ENCODE measurements around the gene GRK6. TPM values are rescaled to one million over a fixed set of nuclear protein-coding genes. Genes with fewer than 3 reads are reported as not detected.

GRK6 gene
- total RNA-seq, 2 experiments from 2014 or later: 186 to 192 TPM

DNA sequence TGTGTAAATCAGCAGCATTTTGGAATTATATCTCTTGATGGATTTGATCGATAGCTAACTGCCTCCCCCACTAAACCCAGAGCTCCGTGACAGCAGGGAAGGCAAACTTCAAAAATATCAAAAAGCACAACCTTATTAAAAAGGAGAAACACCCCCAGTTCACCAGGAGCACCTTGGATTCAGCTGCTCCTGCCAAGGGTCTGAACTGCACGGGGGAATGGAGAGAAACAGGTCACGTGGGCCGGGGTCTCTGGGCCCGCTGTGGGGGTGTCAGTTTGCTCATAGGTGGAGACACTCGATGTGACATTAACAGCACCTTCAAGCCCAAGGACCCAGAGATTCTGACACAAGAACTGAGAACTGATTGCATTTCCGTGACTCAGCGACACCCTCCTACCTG is 43.3 kb upstream of the GRK6 start:
- H3K4me1 Mint-ChIP-seq (ENCODE audit: low read depth): peaks cover 29% of the 10 kb centered on the region

DNA sequence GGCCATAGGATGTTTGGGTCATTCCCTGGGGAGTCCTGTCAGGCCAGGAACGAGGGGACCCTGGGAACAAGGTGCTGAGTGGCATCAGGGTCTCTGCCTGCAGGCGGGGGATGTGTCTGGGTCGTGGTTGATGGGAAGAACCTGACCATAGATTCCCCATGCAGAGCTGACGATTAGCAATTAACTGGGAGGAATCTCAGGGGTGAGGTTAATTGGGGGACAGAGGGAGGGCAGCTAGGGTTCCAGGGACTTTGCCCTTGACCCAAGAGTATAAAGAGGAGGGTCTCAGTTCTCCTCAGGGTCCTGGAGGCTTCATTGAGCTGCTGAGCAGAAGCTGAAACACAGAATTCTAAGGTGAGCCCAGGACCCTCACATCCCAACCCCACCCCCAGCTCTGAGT is 42.3 kb upstream of the GRK6 start, which contains the start of gene SLC34A1:
Gene SLC34A1 (plus strand): TSS at position 301 of the 400 bp plus-strand sequence. CDS start 1,308 bp downstream, outside the sequence.
- TF ChIP-seq CTCF (IDR thresholded peaks at IDR 0.05): no peak
- ChIA-PET CTCF (no interaction called here), POLR2A (interaction anchor here (1.0 to 2.1 kb wide), 2 partner anchors 15 to 20 kb away, joined by 3 to 5 read pairs; no protein-coding TSS in a partner anchor)
- Histone ChIP-seq H3K27ac (ENCODE audit: low read depth in 1 of 2, low read length in 2 of 2) (no peak within 1 kb of the TSS), H3K4me3 (ENCODE audit: low read length) (no peak within 1 kb of the TSS), H3K9me3 (ENCODE audit: control insufficient read depth in 1 of 2, insufficient read depth in 1 of 2, low read length in 2 of 2) (no peaks in the 10 kb centered on the region), H3K27me3 (ENCODE audit: control insufficient read depth in 1 of 2, insufficient read depth in 2 of 2, low read length in 2 of 2) (no peaks in the 10 kb centered on the region), H3K36me3 (ENCODE audit: insufficient read depth, low read length) (no peaks in the 10 kb centered on the region), H3K4me1 (ENCODE audit: insufficient read depth, low read length) (peaks cover 77% of the 10 kb centered on the region)
- Mint-ChIP-seq H3K4me1 (ENCODE audit: low read depth) (peaks cover 37% of the 10 kb centered on the region), H3K27me3 (no peaks in the 10 kb centered on the region), H3K9me3 (no peaks in the 10 kb centered on the region), H3K27ac (no peak within 1 kb of the TSS), H3K4me3 (no peak within 1 kb of the TSS), H3K36me3 (ENCODE audit: low read depth) (no peaks in the 10 kb centered on the region)
- DNase-seq: no peak
- intact Hi-C loops (cut with DNase I, micrococcal nuclease): no loop called here
- ATAC-seq (ENCODE audit: poor library complexity): no peak

More for the DNA sequence above, 43.3 kb upstream of the GRK6 start:
- no peaks in the 10 kb centered on the region for H3K36me3 ChIP-seq (ENCODE audit: insufficient read depth, low read length)
- H3K36me3 Mint-ChIP-seq (ENCODE audit: low read depth): no peaks in the 10 kb centered on the region
- H3K4me3 ChIP-seq (ENCODE audit: low read length): no peak overlapping the region
- H3K4me3 Mint-ChIP-seq: no peak overlapping the region
- no peaks in the 10 kb centered on the region for H3K27me3 Mint-ChIP-seq
- no peak for TF ChIP-seq CTCF (IDR thresholded peaks at IDR 0.05)
- no peaks in the 10 kb centered on the region for H3K9me3 ChIP-seq (ENCODE audit: control insufficient read depth in 1 of 2, insufficient read depth in 1 of 2, low read length in 2 of 2)
- no peak overlapping the region for H3K27ac Mint-ChIP-seq
- ChIA-PET CTCF (interaction anchor here (1.0 to 2.5 kb wide), 8 partner anchors 8 to 269 kb away, joined by 3 to 8 read pairs (median 4); no protein-coding TSS in a partner anchor), POLR2A (interaction anchor here (0.5 to 2.1 kb wide), 9 partner anchors 11 to 82 kb away, joined by 3 to 15 read pairs (median 4); partner anchors contain the start of genes GRK6, LMAN2 and RGS14)
- DNase-seq (no peak), ATAC-seq (ENCODE audit: poor library complexity) (no peak)
- H3K27ac ChIP-seq (ENCODE audit: low read depth in 1 of 2, low read length in 2 of 2): no peak overlapping the region
- intact Hi-C loops (cut with DNase I, micrococcal nuclease): no loop called here
- no peaks in the 10 kb centered on the region for H3K27me3 ChIP-seq (ENCODE audit: control insufficient read depth in 1 of 2, insufficient read depth in 2 of 2, low read length in 2 of 2)
- H3K9me3 Mint-ChIP-seq: no peaks in the 10 kb centered on the region
- H3K4me1 ChIP-seq (ENCODE audit: insufficient read depth, low read length): peaks cover 77% of the 10 kb centered on the region

GRCh38 chr5:177385720-177386119 is 40.8 kb upstream of the GRK6 start:
- no peaks in the 10 kb centered on the region for H3K36me3 ChIP-seq (ENCODE audit: insufficient read depth, low read length)
- ATAC-seq (ENCODE audit: poor library complexity) (no peak), DNase-seq (no peak)
- H3K27me3 ChIP-seq (ENCODE audit: control insufficient read depth in 1 of 2, insufficient read depth in 2 of 2, low read length in 2 of 2): no peaks in the 10 kb centered on the region
- ChIA-PET CTCF (interaction anchor here (1.6 kb wide), 1 partner anchor 69 kb away, joined by 3 read pairs; no protein-coding TSS in a partner anchor), POLR2A (interaction anchor here (1.0 to 1.3 kb wide), 2 partner anchors 14 to 59 kb away, joined by 4 to 6 read pairs; no protein-coding TSS in a partner anchor)
- no peaks in the 10 kb centered on the region for H3K27me3 Mint-ChIP-seq
- no peak overlapping the region for H3K27ac ChIP-seq (ENCODE audit: low read depth in 1 of 2, low read length in 2 of 2)
- peaks cover 47% of the 10 kb centered on the region for H3K4me1 Mint-ChIP-seq (ENCODE audit: low read depth)
- no peak overlapping the region for H3K4me3 ChIP-seq (ENCODE audit: low read length)
- H3K36me3 Mint-ChIP-seq (ENCODE audit: low read depth): no peaks in the 10 kb centered on the region
- no peak overlapping the region for H3K4me3 Mint-ChIP-seq
- no peaks in the 10 kb centered on the region for H3K9me3 ChIP-seq (ENCODE audit: control insufficient read depth in 1 of 2, insufficient read depth in 1 of 2, low read length in 2 of 2)
- no peak overlapping the region for H3K27ac Mint-ChIP-seq
- H3K4me1 ChIP-seq (ENCODE audit: insufficient read depth, low read length): peaks cover 83% of the 10 kb centered on the region
- intact Hi-C loops (cut with DNase I, micrococcal nuclease): no loop called here
- no peak for TF ChIP-seq CTCF (IDR thresholded peaks at IDR 0.05)
- H3K9me3 Mint-ChIP-seq: no peaks in the 10 kb centered on the region

All from CD4-positive, alpha-beta T cell (primary cell).